Measurements from ENCODE around the gene CIRBP. TPM values are rescaled to one million over a fixed set of nuclear protein-coding genes. Genes with fewer than 3 reads are reported as not detected.
A peak's percentile ranks its signal among the peaks of the same experiment; 100 is the strongest.

Gene CIRBP
- polyA plus RNA-seq, 1 of the 3 experiments (the other 2 are of a cell fraction) = 762 TPM

- TF ChIP-seq REST (IDR thresholded peaks at IDR 0.05; ENCODE audit: low read depth, low read length) (peak; percentile 30; the same call in 1 of the 2 replicates), MAX (IDR thresholded peaks at IDR 0.05; ENCODE audit: low read depth) (peak; percentile 8; the same call in 1 of the 2 replicates)
These were observed 16.8 kb upstream of the CIRBP start (continued) for GRCh38 chr19:1252221-1252820.

- ChIA-PET POLR2A (interaction anchor here (1.0 to 1.9 kb wide), 7 partner anchors 9 to 22 kb away, joined by 3 to 32 read pairs (median 7); partner anchors contain the start of genes ATP5F1D, CIRBP and FAM174C), CTCF (interaction anchor here (0.8 to 18.6 kb wide), 7 partner anchors 9 to 140 kb away, joined by 3 to 594 read pairs (median 4); partner anchors contain the start of genes ATP5F1D and CIRBP)
- peak overlapping the region; percentile 95 to 99 for H3K27ac ChIP-seq (ENCODE audit: low read depth in 2 of 2, low read length in 1 of 2)
- H3K4me1 ChIP-seq (ENCODE audit: control insufficient read depth in 1 of 2, insufficient read depth in 2 of 2, low read depth in 1 of 2, low read length in 1 of 2) = peaks cover 18 to 32% of the 10 kb centered on the region in 2 experiments; a peak in 3 of 4 replicates
- no peak overlapping the region for H2AFZ ChIP-seq (ENCODE audit: low read depth)
- peaks cover 60% of the 10 kb centered on the region for H4K20me1 ChIP-seq (ENCODE audit: insufficient read depth)
- H3F3A ChIP-seq (replicated peaks; ENCODE audit: insufficient read depth) = peaks cover 54% of the 10 kb centered on the region
- WGBS (ENCODE audit: low lambda C conversion rate) = 2% methylated on average over 11 of the region's 26 CpGs
- H3K9me3 ChIP-seq = no peaks in the 10 kb centered on the region
- no peaks in the 10 kb centered on the region for H3K27me3 ChIP-seq (ENCODE audit: insufficient read depth)
- peaks cover 79% of the 10 kb centered on the region for H3K79me2 ChIP-seq (ENCODE audit: insufficient read depth)
- peak; percentile 69 for DNase-seq
- peak overlapping the region; percentile 99 for H3K4me2 ChIP-seq
- peaks cover 43 to 49% of the 10 kb centered on the region in 2 experiments for H3K36me3 ChIP-seq (replicated peaks in 1 of 2; ENCODE audit: control insufficient read depth in 1 of 2, insufficient read depth in 2 of 2, low read length in 1 of 2)
- peak overlapping the region; percentile 98 for H3K9ac ChIP-seq
- H3K4me3 ChIP-seq (ENCODE audit: low read depth in 2 of 2, low read length in 1 of 2) = peak overlapping the region; percentile 79 to 86
- TF ChIP-seq CHD2 (IDR thresholded peaks at IDR 0.05; ENCODE audit: low read length, partially characterized antibody) = peak; percentile 18
- TF ChIP-seq CTCF (IDR thresholded peaks at IDR 0.05) = peak; percentile 24
- TF ChIP-seq TCF12 (IDR thresholded peaks at IDR 0.05) = peak; percentile 59; the same call in 1 of the 2 replicates
- TF ChIP-seq USF2 (IDR thresholded peaks at IDR 0.05; ENCODE audit: borderline replicate concordance, low read depth, low read length) = no peak
- TF ChIP-seq MAX (IDR thresholded peaks at IDR 0.05; ENCODE audit: low read depth) = peak; percentile 16
- TF ChIP-seq RXRA (IDR thresholded peaks at IDR 0.05; ENCODE audit: borderline replicate concordance, low read depth) = peak; percentile 44; the same call in 1 of the 2 replicates
- peak; percentile 68 for TF ChIP-seq NFIC (IDR thresholded peaks at IDR 0.05; ENCODE audit: borderline replicate concordance)
- TF ChIP-seq YY1 (IDR thresholded peaks at IDR 0.05; ENCODE audit: low read depth) = 0 out of 2 replicates have a peak, but pooled peaks have one; percentile 16
- no peak for TF ChIP-seq GATA2 (CRISPR knock-in tag; IDR thresholded peaks at IDR 0.05)
- peak; percentile 47 for TF ChIP-seq PBX3 (IDR thresholded peaks at IDR 0.05)
- peak in 1 of 2 experiments; percentile 7; a peak in 1 of 4 replicates for TF ChIP-seq EP300 (IDR thresholded peaks at IDR 0.05; ENCODE audit: borderline replicate concordance in 1 of 2, low read depth in 1 of 2, low read length in 1 of 2)
- TF ChIP-seq TAF1 (IDR thresholded peaks at IDR 0.05; ENCODE audit: borderline replicate concordance, low read depth, low read length) = no peak
- TF ChIP-seq JUND (IDR thresholded peaks at IDR 0.05) = peak; percentile 78
- TF ChIP-seq FOSL2 (IDR thresholded peaks at IDR 0.05; ENCODE audit: borderline replicate concordance, low read depth) = peak; percentile 74
- peak; percentile 49 for TF ChIP-seq ELF1 (IDR thresholded peaks at IDR 0.05)
- no peak for TF ChIP-seq RAD21 (IDR thresholded peaks at IDR 0.05; ENCODE audit: low read length)
- peak; percentile 33; the same call in 1 of the 2 replicates for TF ChIP-seq NRF1 (IDR thresholded peaks at IDR 0.05; ENCODE audit: low read depth, low read length)
- peak; percentile 37; the same call in 1 of the 2 replicates for TF ChIP-seq GABPA (IDR thresholded peaks at IDR 0.05; ENCODE audit: low read depth)
- TF ChIP-seq SIN3A (IDR thresholded peaks at IDR 0.05; ENCODE audit: borderline replicate concordance, low read depth, low read length) = no peak
- no peaks in the 10 kb centered on the region for H3K9me2 ChIP-seq
These were observed 16.2 kb upstream of the CIRBP start for GRCh38 chr19:1252821-1253513.
